KOPT-K1 (cell line): ENCODE results near the gene E4F1.

Experiments used
- H3K27ac ChIP-seq: fragments of 200-600 bp; sonication (generic); 2 replicates; pipeline ENCODE4 v1.5.1; 2016; ENCODE audit warnings: antibody characterized with exemption, mild to moderate bottlenecking, low read depth, low read length; ENCODE audit not compliant: poor library complexity, severe bottlenecking
- H3K36me3 ChIP-seq: fragments of 200-600 bp; sonication (generic); 2 replicates; pipeline ENCODE4 v1.5.1; 2017; ENCODE audit warnings: antibody characterized with exemption, mild to moderate bottlenecking, low read length, moderate library complexity; ENCODE audit not compliant: insufficient read depth
- H3K9me3 ChIP-seq: fragments of 200-600 bp; sonication (generic); 2 replicates; pipeline ENCODE4 v1.5.1; 2017; ENCODE audit warnings: antibody characterized with exemption, low read length, mild to moderate bottlenecking; ENCODE audit not compliant: insufficient read depth, poor library complexity, severe bottlenecking

Gene E4F1

DNA sequence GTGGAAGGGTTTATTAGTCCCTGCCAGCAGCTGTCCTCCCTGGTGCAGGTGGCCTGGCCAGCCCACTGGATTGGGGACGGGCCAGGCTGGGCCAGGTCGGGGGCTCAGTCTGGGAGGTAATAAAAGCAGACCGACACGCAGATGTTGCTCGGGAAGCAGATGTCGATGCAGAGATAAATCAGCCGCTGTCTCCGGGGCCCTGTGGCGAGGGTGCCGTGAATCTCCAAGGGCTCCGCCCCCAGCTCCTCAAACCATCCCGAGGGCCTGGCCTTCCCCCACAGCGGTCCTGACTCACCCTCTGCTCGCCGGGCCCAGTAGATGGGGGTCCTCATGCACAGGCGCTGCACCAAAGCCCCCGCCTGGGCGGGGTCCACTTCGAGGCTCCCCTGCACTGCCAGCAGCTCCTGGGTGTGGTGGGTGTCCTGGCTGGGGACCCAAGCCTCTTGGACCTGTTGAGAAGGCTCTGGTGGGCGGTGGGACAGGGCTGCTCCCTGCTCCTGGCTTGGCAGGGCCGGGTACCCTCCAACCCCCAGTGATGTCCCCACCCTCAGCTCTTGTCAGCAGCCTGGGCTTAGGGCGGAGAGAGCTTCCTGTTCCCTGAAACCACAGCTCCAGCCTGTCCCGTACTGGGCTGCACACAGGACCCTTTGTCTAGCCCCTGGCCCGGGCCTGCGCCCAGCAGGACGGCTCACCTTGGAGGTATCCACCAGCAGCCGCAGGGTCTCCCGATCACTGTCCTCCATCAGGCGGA, 14.0 kb upstream of the E4F1 start:
- Histone ChIP-seq H3K27ac (no peak overlapping the region), H3K9me3 (no peaks in the 10 kb centered on the region), H3K36me3 (peaks cover 60% of the 10 kb centered on the region)

DNA sequence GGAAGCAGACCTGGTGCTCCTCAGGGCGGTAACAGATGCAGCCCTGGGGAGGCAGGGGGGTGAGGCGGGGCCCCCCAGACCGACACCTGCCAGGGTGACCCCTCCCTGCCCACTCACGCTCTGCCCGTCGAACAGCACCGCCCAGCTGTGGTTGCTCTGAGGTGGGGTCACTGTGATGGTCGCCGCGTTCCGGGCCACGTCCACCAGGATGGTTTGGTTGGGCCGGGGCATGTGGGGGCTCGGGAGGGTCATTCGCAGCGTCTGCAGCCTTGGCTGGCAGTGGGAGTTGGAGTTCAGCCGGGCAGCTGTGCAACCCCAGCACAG, 13.4 kb upstream of the E4F1 start:
- Histone ChIP-seq H3K27ac (no peak overlapping the region), H3K9me3 (no peaks in the 10 kb centered on the region), H3K36me3 (peaks cover 60% of the 10 kb centered on the region)

DNA sequence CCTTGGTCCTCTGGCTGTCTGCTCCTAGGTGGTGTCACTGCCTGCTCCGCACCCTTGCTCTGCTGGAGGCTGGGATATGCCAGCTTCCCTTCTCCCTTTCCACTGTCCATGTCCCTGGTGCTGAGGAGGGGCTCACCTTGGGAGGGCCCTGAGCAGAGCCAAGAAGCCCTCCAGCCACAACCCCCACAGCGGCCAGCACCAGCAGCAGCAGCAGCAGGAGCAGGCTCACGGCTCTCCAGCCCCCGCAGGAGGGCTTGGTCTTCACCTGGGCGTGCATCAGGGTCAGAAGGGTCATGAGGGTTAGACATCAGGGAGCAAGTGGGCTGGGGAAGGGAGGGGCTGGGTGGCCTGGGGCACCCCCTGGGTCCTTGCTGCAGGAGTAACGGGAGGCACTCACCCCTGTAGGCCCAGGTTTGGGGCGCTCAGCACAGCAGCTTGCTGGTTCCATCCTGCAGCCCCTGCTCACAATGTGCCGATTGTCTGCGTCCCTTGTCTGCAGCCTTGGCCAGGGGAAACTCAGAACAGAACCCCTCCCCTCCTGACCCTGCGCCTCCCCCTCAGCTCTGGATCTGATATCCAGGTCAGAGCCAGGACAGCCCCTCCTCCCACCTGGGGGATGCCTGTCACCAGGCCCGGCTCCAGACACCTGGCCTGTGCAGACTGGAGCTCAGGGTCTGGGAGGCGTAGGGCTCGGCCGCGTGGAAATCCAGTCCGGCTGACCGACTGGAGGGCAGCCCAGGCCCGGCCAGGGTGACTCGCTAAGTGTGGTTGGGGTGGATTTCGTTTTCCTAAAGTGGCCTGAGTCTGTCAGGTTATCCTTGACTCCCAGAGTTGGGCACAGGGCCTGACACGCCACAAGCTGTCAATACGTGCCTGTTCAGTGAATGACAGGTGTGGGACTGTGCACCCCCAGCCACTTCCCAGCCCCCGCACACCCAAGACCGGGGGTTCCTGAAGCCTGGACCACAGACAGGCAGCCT, 12.7 kb upstream of the E4F1 start, which contains the start of gene BRICD5:
Gene BRICD5, minus strand, starts transcription at position 478 of the 980 bp plus-strand sequence. Its CDS starts 30 bp downstream, at position 448.
- Histone ChIP-seq H3K27ac (no peak within 1 kb of the TSS), H3K36me3 (peaks cover 60% of the 10 kb centered on the region), H3K9me3 (no peaks in the 10 kb centered on the region)

DNA sequence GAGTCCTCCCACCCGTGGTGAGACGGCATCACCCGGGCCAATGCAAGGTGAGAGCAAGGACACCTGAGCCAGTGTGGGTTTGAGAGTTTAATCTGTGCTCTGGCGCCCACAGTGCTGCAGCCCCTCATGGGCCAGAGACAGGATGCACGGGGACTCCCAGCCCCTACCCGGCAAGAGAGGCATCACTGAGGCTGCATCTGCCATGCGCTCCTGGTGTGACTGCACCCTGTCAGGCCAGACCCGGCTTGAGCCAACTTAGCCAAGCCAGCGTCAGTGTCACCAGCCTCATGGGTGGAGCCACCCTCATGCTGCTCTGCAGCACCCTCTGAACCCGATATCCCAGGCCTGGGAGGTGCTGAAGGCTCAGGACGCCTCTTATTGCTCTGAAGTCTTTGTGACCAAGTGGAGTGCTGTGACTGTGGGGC, 11.5 kb upstream of the E4F1 start:
- no peaks in the 10 kb centered on the region for H3K9me3 ChIP-seq
- peaks cover 57% of the 10 kb centered on the region for H3K36me3 ChIP-seq
- H3K27ac ChIP-seq, result no peak overlapping the region

DNA sequence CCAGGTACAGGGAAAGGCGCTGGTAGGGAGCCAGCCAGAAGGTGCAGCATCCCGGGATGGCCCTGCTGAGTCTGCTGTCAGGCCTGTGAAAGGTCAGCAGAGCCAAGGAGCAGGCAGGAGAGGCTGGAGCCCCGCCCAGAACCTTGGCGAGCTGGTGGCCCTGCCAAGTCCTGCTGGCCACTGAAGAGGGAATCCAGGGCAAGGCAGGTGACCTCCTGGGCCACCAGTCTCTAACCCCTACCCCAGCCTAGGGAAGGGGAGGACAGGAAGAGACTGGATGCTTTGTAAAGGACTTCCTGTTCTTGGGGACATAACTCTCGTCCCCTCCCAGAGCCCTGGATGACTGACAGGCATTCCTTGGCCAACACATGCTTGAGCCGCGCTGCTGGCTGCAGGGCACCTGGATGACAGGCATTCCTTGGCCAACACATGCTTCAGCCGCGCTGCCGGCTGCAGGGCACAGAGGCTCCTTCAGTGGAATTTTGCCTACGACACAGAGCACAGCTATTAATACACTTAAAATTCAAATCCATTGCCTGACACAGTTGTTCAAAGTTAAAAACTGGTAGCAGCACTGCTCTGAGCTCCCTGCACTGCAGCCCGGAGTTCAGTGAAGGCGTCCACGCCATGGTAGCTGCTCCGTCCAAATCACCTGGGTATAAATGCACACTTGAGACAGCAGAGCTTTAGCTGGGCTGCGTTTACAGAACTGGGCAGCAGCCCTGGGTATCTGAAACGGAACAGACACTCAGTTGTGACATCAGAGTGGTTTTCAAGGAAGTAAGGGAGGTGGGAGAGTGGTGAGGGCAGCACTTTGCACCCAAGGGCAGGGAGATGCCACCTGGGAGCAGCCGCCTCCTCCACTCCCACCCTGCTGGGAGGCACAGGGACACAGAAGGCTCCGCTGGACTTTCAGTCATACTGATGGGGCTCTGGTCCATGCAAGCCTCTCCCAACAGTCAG, 10.7 kb upstream of the E4F1 start:
- no peaks in the 10 kb centered on the region for H3K9me3 ChIP-seq
- H3K36me3 ChIP-seq, result peaks cover 50% of the 10 kb centered on the region
- peak overlapping the region; percentile 77 for H3K27ac ChIP-seq

DNA sequence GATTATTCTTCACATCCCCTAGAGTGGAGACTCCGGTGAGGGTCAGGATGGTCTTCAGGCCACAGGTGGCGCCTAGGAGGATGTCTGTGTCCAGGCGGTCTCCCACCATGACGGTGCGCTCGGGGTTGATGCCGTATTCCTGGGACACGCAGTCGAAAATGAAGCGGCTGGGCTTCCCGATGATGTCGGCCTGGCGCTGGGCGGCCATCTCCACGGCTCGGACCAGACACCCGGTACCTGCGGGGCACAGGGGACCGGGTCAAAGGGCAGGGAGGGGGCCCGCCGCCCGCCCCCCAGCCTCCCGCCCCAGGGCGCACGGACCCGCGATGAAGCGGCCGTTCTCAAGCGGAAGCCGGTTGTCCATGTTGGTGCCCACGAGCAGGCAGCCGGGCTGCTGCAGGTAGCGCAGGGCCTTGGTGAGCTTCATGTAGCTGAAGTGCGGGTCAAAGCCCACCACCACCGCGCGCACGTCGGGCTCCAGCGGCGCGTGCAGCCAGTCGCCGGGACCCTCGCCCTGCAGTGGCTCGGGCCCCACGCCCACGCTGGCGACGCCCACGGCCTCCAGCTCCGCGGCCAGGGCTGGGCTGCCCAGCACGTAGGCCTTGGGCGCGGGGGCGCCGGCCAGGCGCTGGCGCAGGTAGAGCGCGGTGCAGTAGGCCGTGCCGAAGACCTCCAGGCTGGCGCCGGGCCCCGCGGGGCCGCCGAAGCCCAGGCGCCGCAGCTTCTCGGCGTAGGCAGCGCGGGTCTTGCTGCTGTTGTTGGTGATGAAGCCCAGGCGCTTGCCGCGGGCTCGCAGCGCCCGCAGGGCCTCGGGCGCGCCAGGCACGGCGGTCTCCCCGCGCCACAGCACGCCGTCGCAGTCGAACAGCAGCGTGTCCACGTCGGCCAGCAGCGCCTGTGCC, 9.3 kb upstream of the E4F1 start:
- Histone ChIP-seq H3K27ac (peak overlapping the region; percentile 77), H3K36me3 (peaks cover 35% of the 10 kb centered on the region), H3K9me3 (no peaks in the 10 kb centered on the region)

DNA sequence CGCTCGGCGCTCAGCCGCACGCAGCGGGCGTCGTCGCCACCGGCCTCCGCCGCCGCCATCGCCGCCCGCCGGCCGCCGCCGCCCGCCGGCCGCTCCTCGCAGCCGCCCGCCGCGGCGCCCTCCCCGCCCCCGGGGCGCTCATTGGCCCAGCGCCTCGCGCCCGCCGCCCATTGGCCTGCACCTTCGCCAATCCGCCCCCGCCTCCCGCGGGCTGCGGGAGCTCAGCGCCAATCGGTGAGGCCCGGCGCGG, 8.7 kb upstream of the E4F1 start, which contains the start of gene PGP:
Gene PGP, minus strand, starts transcription at position 122 of the 250 bp plus-strand sequence. Its CDS starts 63 bp downstream, at position 59.
- Histone ChIP-seq H3K9me3 (no peaks in the 10 kb centered on the region), H3K36me3 (peaks cover 30% of the 10 kb centered on the region), H3K27ac (peak within 1 kb of the TSS; percentile 90)

DNA sequence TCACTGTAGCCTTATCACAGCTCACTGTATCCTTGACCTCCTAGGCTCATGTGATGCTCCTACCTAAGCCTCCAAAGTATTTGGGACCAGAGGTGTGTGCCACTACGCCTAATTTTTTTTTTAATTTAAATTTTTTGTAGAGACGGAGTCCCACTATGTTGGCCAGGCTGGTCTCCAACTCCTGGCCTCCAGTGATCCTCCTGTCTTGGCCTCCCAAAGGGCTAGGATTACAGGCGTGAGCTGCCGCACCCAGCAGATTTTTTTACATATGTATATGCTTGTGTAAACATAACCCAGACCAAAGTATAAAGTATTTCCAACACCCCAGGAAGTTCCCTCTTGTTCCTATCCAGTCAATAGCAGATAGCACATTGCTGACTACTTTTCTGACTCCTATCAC, 7.1 kb upstream of the E4F1 start:
- no peaks in the 10 kb centered on the region for H3K9me3 ChIP-seq
- H3K36me3 ChIP-seq, result peaks cover 17% of the 10 kb centered on the region
- no peak overlapping the region for H3K27ac ChIP-seq

DNA sequence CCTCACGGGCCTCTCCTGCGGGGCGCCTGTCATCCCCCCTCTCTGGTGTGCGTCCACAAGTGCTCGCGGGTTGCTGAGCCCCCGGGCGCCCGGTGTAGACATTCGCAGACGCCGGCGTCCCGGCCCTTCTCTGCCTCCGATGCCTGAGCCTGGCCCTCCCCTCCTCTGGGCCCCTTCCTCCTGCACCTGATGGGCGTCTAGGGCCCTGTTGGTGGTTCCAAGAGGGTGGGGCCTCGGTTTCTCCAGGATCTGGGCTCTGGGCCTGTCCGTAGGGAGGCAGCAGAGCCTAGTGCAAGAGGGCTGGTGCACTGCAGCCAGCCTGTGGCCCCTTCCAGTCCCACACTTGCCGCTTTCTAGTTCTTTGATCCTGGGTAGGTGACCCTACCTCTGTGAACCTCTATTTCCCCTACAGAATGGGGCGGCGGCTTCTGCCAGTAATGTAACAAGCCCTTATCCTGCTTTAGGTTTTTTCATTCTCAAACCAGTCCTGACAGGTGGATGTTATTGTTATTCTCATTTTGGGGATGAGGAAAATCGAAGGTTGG, 623 bp downstream of the E4F1 start:
- Histone ChIP-seq H3K9me3 (no peaks in the 10 kb centered on the region), H3K27ac (peak overlapping the region; percentile 77), H3K36me3 (peaks cover 22% of the 10 kb centered on the region)

DNA sequence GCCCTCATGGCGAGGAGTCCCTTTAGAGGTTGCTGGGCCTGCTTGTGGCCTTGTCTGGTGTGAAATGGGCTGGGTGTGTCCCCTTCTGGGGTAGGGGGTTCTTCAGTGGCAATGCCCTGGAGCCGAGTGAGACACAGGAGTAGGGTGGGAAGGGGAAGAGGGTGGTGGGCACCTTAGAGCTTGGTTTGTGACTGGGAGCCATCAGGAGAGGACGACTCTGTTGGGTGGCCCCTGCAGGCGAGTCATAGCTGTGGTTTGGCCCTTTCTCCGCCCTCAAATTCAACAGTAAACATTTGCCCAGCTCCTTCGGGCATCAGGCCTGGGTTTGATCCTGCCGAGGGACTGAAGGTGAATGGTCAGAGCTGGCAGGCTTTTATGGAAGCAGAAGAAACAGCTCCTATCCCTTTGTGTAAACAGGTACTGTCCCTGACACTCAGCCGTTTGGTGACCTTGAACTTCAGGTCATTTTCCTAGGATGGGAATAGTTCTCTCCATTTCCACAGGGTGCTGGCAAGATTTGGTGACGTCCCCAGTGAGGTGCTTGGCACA, 2.9 kb downstream of the E4F1 start:
- Histone ChIP-seq H3K36me3 (peaks cover 45% of the 10 kb centered on the region), H3K27ac (no peak overlapping the region)

DNA sequence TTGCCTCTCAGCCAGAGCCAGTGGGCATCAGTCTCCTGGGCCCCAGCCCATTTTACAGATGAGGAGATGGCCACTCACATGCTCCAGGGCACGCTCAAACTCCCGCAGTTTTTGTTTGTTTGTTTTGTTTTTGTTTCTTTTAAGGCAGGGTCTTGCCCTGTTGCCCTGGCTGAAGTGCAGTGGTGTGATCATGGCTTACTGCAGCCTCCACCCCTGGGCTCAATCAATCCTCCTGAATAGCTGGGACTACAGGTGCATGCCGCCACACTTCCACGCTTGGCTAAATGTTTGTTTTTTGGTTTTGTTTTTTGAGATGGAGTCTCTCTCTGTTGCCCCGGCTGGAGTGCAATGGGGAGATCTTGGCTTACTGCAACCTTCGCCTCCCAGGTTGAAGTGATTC, 3.5 kb downstream of the E4F1 start:
- Histone ChIP-seq H3K9me3 (no peaks in the 10 kb centered on the region), H3K36me3 (peaks cover 51% of the 10 kb centered on the region), H3K27ac (no peak overlapping the region)

More for the DNA sequence above, 2.9 kb downstream of the E4F1 start:
- no peaks in the 10 kb centered on the region for H3K9me3 ChIP-seq

DNA sequence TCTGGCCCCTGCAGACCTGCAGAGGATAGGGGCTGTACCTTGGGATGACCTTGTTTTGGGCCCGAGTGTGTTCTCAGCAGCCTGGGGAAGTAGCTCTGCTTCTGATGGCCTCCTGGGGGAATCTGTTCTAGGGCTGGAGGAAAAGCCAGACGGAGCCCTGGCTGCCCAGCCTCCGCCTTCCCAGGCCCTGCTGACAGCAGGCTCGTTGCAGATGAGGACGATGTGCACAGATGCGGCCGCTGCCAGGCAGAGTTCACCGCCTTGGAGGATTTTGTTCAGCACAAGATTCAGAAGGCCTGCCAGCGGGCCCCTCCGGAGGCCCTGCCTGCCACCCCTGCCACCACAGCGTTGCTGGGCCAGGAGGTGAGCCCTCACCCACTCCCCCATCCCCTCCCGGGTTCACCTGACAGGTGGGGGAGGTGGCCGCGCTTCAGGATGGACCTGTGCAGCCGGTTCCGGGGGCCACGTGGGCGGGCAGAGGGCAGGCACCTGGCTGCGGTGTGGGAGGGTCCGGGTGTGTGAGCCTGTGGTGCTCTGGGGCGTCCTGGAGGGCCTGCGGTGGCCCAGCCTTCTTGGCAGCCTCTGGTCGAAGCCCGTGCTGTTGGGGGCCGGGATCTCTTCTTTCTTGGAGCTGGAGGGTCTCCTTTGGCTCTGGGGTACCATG, 4.9 kb downstream of the E4F1 start:
- Histone ChIP-seq H3K27ac (no peak overlapping the region), H3K36me3 (peaks cover 65% of the 10 kb centered on the region), H3K9me3 (no peaks in the 10 kb centered on the region)

DNA sequence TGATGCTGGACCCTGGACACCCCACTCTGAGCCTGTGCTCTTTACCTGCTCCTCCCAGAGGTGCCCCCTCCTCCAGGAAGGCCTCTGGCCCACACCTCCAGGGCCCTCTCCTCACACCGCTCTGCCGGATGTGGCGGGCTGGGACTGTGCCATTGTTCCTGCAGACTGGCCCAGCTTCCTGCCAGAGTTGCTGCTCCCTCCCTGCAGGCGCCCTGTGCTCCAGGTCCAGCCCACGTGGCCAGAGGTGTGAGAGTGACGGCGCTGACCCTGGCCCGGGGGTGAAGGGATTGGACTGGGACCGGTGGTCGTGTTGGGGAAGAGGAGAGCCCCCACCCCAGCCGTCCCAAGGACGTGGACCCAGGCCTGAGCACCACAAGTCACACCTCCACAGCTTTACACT, 5.7 kb downstream of the E4F1 start:
- no peaks in the 10 kb centered on the region for H3K9me3 ChIP-seq
- no peak overlapping the region for H3K27ac ChIP-seq
- H3K36me3 ChIP-seq, result peaks cover 73% of the 10 kb centered on the region
